Measurements from ENCODE around the gene FAM241B.
A peak's percentile ranks its signal among the peaks of the same experiment; 100 is the strongest.

Gene FAM241B

GRCh38 chr10:69629897-69630650 lies at the start of gene FAM241B:
Gene FAM241B, plus strand, starts transcription at chr10:69630247. Its CDS starts 1,497 bp downstream, at chr10:69631744.
- no peak for DNase-seq (ENCODE audit: low spot score)

GRCh38 chr10:69580435-69580834 lies 49.6 kb upstream of the FAM241B start:
- no peak for DNase-seq (ENCODE audit: low spot score)

GRCh38 chr10:69583106-69583505 lies 46.9 kb upstream of the FAM241B start:
- DNase-seq (ENCODE audit: low spot score) = no peak

- DNase-seq (ENCODE audit: low spot score) = no peak
These were observed 45.4 kb upstream of the FAM241B start for GRCh38 chr10:69584624-69585023.

GRCh38 chr10:69588358-69588757 lies 41.7 kb upstream of the FAM241B start:
- DNase-seq (ENCODE audit: low spot score) = no peak

- no peak for DNase-seq (ENCODE audit: low spot score)
These were observed 29.2 kb upstream of the FAM241B start for GRCh38 chr10:69600761-69601330.

GRCh38 chr10:69609077-69609476 lies 21.0 kb upstream of the FAM241B start:
- no peak for DNase-seq (ENCODE audit: low spot score)

GRCh38 chr10:69612760-69613159 lies 17.3 kb upstream of the FAM241B start:
- no peak for DNase-seq (ENCODE audit: low spot score)

GRCh38 chr10:69614130-69614529 lies 15.9 kb upstream of the FAM241B start:
- peak; percentile 25 for DNase-seq (ENCODE audit: low spot score)

- DNase-seq (ENCODE audit: low spot score) = no peak
These were observed 13.7 kb upstream of the FAM241B start for GRCh38 chr10:69616358-69616757.

GRCh38 chr10:69618746-69619145 lies 11.3 kb upstream of the FAM241B start:
- DNase-seq (ENCODE audit: low spot score) = no peak

- no peak for DNase-seq (ENCODE audit: low spot score)
These were observed 10.4 kb upstream of the FAM241B start for GRCh38 chr10:69619626-69620025.

- no peak for DNase-seq (ENCODE audit: low spot score)
These were observed 9.4 kb upstream of the FAM241B start for GRCh38 chr10:69620625-69621024.

- no peak for DNase-seq (ENCODE audit: low spot score)
These were observed 5.7 kb upstream of the FAM241B start for GRCh38 chr10:69624245-69624786.

- no peak for DNase-seq (ENCODE audit: low spot score)
These were observed 3.2 kb upstream of the FAM241B start for GRCh38 chr10:69626826-69627225.

- no peak for DNase-seq (ENCODE audit: low spot score)
These were observed 1.2 kb upstream of the FAM241B start for GRCh38 chr10:69628891-69629290.

GRCh38 chr10:69629519-69629896 lies 539 bp upstream of the FAM241B start:
- DNase-seq (ENCODE audit: low spot score) = no peak

GRCh38 chr10:69630651-69631400 lies 779 bp downstream of the FAM241B start:
- no peak for DNase-seq (ENCODE audit: low spot score)

GRCh38 chr10:69631566-69631965 lies 1.5 kb downstream of the FAM241B start:
- no peak for DNase-seq (ENCODE audit: low spot score)

GRCh38 chr10:69632516-69633199 lies 2.6 kb downstream of the FAM241B start:
- no peak for DNase-seq (ENCODE audit: low spot score)

GRCh38 chr10:69633673-69634635 lies 3.9 kb downstream of the FAM241B start:
- no peak for DNase-seq (ENCODE audit: low spot score)

All from NAMALWA (cell line).